HEK293 (cell line): ENCODE results near the gene SF3B5.

Source experiments
- EGR2 ChIP-seq: fragments of 450-650 bp; formaldehyde crosslinking; IDR thresholded peaks from 2 replicates; pipeline ENCODE4 v1.5.1; 2016; ENCODE audit warnings: low read depth, missing biosample characterization, missing genetic modification characterization
- FEZF1 ChIP-seq: fragments of 450-650 bp; formaldehyde crosslinking; IDR thresholded peaks from 2 replicates; pipeline ENCODE4 v1.5.1; 2016; ENCODE audit warnings: missing biosample characterization, missing genetic modification characterization
- GFI1B ChIP-seq: fragments of 450-650 bp; formaldehyde crosslinking; IDR thresholded peaks from 2 replicates; pipeline ENCODE4 v1.5.1; 2016; ENCODE audit warnings: missing biosample characterization, missing genetic modification characterization
- GLIS1 ChIP-seq: fragments of 450-650 bp; formaldehyde crosslinking; IDR thresholded peaks from 2 replicates; pipeline ENCODE4 v1.5.1; 2016; ENCODE audit warnings: missing biosample characterization, missing genetic modification characterization
- KLF1 ChIP-seq: fragments of 450-650 bp; formaldehyde crosslinking; IDR thresholded peaks from 2 replicates; pipeline ENCODE4 v1.5.1; 2016; ENCODE audit warnings: missing biosample characterization, missing genetic modification characterization
- KLF10 ChIP-seq: fragments of 450-650 bp; IDR thresholded peaks from 2 replicates; pipeline ENCODE4 v1.5.1; 2018; ENCODE audit warnings: missing biosample characterization, mild to moderate bottlenecking, missing genetic modification characterization
- KLF7 ChIP-seq: fragments of 450-650 bp; formaldehyde crosslinking; IDR thresholded peaks from 2 replicates; pipeline ENCODE4 v1.5.1; 2016; ENCODE audit warnings: missing biosample characterization, missing genetic modification characterization, borderline replicate concordance
- KLF8 ChIP-seq: fragments of 450-650 bp; formaldehyde crosslinking; IDR thresholded peaks from 2 replicates; pipeline ENCODE4 v1.5.1; 2016; ENCODE audit warnings: missing biosample characterization, missing genetic modification characterization
- OVOL3 ChIP-seq: fragments of 450-650 bp; formaldehyde crosslinking; IDR thresholded peaks from 2 replicates; pipeline ENCODE4 v1.5.1; 2016; ENCODE audit warnings: missing biosample characterization, missing genetic modification characterization
- SP3 ChIP-seq: fragments of 450-650 bp; formaldehyde crosslinking; IDR thresholded peaks from 2 replicates; pipeline ENCODE4 v1.5.1; 2016; ENCODE audit warnings: missing biosample characterization, missing genetic modification characterization
- TCF7L2 ChIP-seq: IDR thresholded peaks from 2 replicates; pipeline ENCODE4 v1.6.1; 2011; ENCODE audit warnings: low read depth, mild to moderate bottlenecking, inconsistent platforms, low read length, moderate library complexity, borderline replicate concordance
- ZBTB21 ChIP-seq: fragments of 450-650 bp; formaldehyde crosslinking; IDR thresholded peaks from 2 replicates; pipeline ENCODE4 v1.5.1; 2017; ENCODE audit warnings: missing biosample characterization, missing genetic modification characterization
- ZBTB8A ChIP-seq: fragments of 450-650 bp; formaldehyde crosslinking; IDR thresholded peaks from 2 replicates; pipeline ENCODE4 v1.5.1; 2016; ENCODE audit warnings: missing biosample characterization, missing genetic modification characterization
- ZNF10 ChIP-seq: fragments of 450-650 bp; formaldehyde crosslinking; IDR thresholded peaks from 2 replicates; pipeline ENCODE4 v1.5.1; 2017; ENCODE audit warnings: missing biosample characterization, missing genetic modification characterization
- ZNF114 ChIP-seq: fragments of 450-650 bp; formaldehyde crosslinking; IDR thresholded peaks from 2 replicates; pipeline ENCODE4 v1.5.0; 2017; ENCODE audit warnings: missing biosample characterization, missing genetic modification characterization
- ZNF140 ChIP-seq: fragments of 450-650 bp; formaldehyde crosslinking; IDR thresholded peaks from 2 replicates; pipeline ENCODE4 v1.5.1; 2016; ENCODE audit warnings: missing biosample characterization, missing genetic modification characterization
- ZNF146 ChIP-seq: fragments of 450-650 bp; formaldehyde crosslinking; IDR thresholded peaks from 2 replicates; pipeline ENCODE4 v1.5.1; 2016; ENCODE audit warnings: missing biosample characterization, missing genetic modification characterization
- ZNF184 ChIP-seq: fragments of 450-650 bp; IDR thresholded peaks from 2 replicates; pipeline ENCODE4 v1.5.1; 2018; ENCODE audit warnings: missing biosample characterization, mild to moderate bottlenecking, missing genetic modification characterization
- ZNF24 ChIP-seq: fragments of 450-650 bp; formaldehyde crosslinking; IDR thresholded peaks from 2 replicates; pipeline ENCODE4 v1.5.1; 2016; ENCODE audit warnings: missing biosample characterization, missing genetic modification characterization
- ZNF266 ChIP-seq: fragments of 450-650 bp; formaldehyde crosslinking; IDR thresholded peaks from 2 replicates; pipeline ENCODE4 v1.5.1; 2016; ENCODE audit warnings: missing biosample characterization, missing genetic modification characterization, low read depth
- ZNF274 ChIP-seq, 2 experiments: fragments of 200-500 bp in 1 of 2; fragments of 450-650 bp in 1 of 2; sonication (Bioruptor generic) in 1 of 2; formaldehyde crosslinking in 1 of 2; IDR thresholded peaks; 2 replicates each; pipeline versions ENCODE4 v1.5.1 to v1.6.1; 2014 to 2016; ENCODE audit warnings: borderline replicate concordance in 1 of 2, inconsistent platforms in 1 of 2, low read length in 1 of 2, missing biosample characterization in 1 of 2, missing genetic modification characterization in 1 of 2
- ZNF324 ChIP-seq: fragments of 450-650 bp; formaldehyde crosslinking; IDR thresholded peaks from 2 replicates; pipeline ENCODE4 v1.5.1; 2016; ENCODE audit warnings: missing biosample characterization, missing genetic modification characterization
- ZNF366 ChIP-seq: fragments of 450-650 bp; formaldehyde crosslinking; conservative IDR thresholded peaks from 2 replicates; pipeline ENCODE4 v1.5.1; 2016; ENCODE audit warnings: missing biosample characterization, missing genetic modification characterization
- ZNF426 ChIP-seq: fragments of 450-650 bp; formaldehyde crosslinking; IDR thresholded peaks from 2 replicates; pipeline ENCODE4 v1.5.1; 2017; ENCODE audit warnings: missing biosample characterization, missing genetic modification characterization, mild to moderate bottlenecking, inconsistent platforms, moderate library complexity
- ZNF585B ChIP-seq: fragments of 450-650 bp; formaldehyde crosslinking; IDR thresholded peaks from 2 replicates; pipeline ENCODE4 v1.5.1; 2016; ENCODE audit warnings: missing biosample characterization, missing genetic modification characterization
- ZNF629 ChIP-seq: fragments of 450-650 bp; formaldehyde crosslinking; IDR thresholded peaks from 2 replicates; pipeline ENCODE4 v1.5.1; 2017; ENCODE audit warnings: missing biosample characterization, missing genetic modification characterization
- ZNF654 ChIP-seq: fragments of 450-650 bp; formaldehyde crosslinking; IDR thresholded peaks from 2 replicates; pipeline ENCODE4 v1.5.1; 2016; ENCODE audit warnings: low read depth, missing biosample characterization, missing genetic modification characterization
- ZNF660 ChIP-seq: fragments of 450-650 bp; IDR thresholded peaks from 2 replicates; pipeline ENCODE4 v1.5.1; 2018; ENCODE audit warnings: missing biosample characterization, mild to moderate bottlenecking, missing genetic modification characterization
- ZNF777 ChIP-seq: fragments of 450-650 bp; formaldehyde crosslinking; IDR thresholded peaks from 2 replicates; pipeline ENCODE4 v1.5.1; 2017; ENCODE audit warnings: missing biosample characterization, missing genetic modification characterization, borderline replicate concordance
- ZNF843 ChIP-seq: fragments of 450-650 bp; formaldehyde crosslinking; IDR thresholded peaks from 2 replicates; pipeline ENCODE4 v1.5.1; 2016; ENCODE audit warnings: missing biosample characterization, missing genetic modification characterization
- TF ChIP-seq, protein P1 (sequence below): fragments of 450-650 bp; formaldehyde crosslinking; optimal IDR thresholded peaks from 2 replicates; pipeline ENCODE3; 2016; ENCODE audit warnings: missing biosample characterization, mild to moderate bottlenecking, missing genetic modification characterization
- TF ChIP-seq, protein P2 (sequence below): fragments of 450-650 bp; formaldehyde crosslinking; IDR thresholded peaks from 2 replicates; pipeline ENCODE4 v1.5.1; 2016; ENCODE audit warnings: missing biosample characterization, missing genetic modification characterization, borderline replicate concordance
- TF ChIP-seq, protein P3 (sequence below): fragments of 450-650 bp; formaldehyde crosslinking; IDR thresholded peaks from 2 replicates; pipeline ENCODE4 v1.5.1; 2016; ENCODE audit warnings: missing biosample characterization, missing genetic modification characterization
- TF ChIP-seq, protein P4 (sequence below): fragments of 450-650 bp; formaldehyde crosslinking; IDR thresholded peaks from 2 replicates; pipeline ENCODE4 v1.5.1; 2016; ENCODE audit warnings: missing biosample characterization, missing genetic modification characterization, low read depth
- TF ChIP-seq, protein P5 (sequence below): fragments of 450-650 bp; formaldehyde crosslinking; IDR thresholded peaks from 2 replicates; pipeline ENCODE4 v1.5.1; 2016; ENCODE audit warnings: missing biosample characterization, missing genetic modification characterization

Gene SF3B5

GRCh38 chr6:144063744-144064401 lies 31.5 kb downstream of the SF3B5 start (continued):
- TF ChIP-seq EGR2 (tag by site-specific recombination) = peak; percentile 52
- TF ChIP-seq ZNF366 (tag by site-specific recombination) = peak; percentile 53
- TF ChIP-seq ZNF114 = no peak
- TF ChIP-seq, protein P1, sequence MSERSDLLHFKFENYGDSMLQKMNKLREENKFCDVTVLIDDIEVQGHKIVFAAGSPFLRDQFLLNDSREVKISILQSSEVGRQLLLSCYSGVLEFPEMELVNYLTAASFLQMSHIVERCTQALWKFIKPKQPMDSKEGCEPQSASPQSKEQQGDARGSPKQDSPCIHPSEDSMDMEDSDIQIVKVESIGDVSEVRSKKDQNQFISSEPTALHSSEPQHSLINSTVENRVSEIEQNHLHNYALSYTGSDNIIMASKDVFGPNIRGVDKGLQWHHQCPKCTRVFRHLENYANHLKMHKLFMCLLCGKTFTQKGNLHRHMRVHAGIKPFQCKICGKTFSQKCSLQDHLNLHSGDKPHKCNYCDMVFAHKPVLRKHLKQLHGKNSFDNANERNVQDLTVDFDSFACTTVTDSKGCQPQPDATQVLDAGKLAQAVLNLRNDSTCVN (tag by site-specific recombination) = peak; percentile 93
- TF ChIP-seq ZNF654 (tag by site-specific recombination) = no peak; the same call in 1 of the 2 replicates
- TF ChIP-seq, protein P2, sequence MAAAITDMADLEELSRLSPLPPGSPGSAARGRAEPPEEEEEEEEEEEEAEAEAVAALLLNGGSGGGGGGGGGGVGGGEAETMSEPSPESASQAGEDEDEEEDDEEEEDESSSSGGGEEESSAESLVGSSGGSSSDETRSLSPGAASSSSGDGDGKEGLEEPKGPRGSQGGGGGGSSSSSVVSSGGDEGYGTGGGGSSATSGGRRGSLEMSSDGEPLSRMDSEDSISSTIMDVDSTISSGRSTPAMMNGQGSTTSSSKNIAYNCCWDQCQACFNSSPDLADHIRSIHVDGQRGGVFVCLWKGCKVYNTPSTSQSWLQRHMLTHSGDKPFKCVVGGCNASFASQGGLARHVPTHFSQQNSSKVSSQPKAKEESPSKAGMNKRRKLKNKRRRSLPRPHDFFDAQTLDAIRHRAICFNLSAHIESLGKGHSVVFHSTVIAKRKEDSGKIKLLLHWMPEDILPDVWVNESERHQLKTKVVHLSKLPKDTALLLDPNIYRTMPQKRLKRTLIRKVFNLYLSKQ (tag by site-specific recombination) = no peak
- no peak for TF ChIP-seq ZNF184 (tag by site-specific recombination)
- TF ChIP-seq ZNF10 (tag by site-specific recombination) = no peak
- TF ChIP-seq ZNF843 = peak; percentile 56; the same call in 1 of the 2 replicates
- TF ChIP-seq GFI1B (tag by site-specific recombination) = no peak
- TF ChIP-seq OVOL3 (tag by site-specific recombination) = no peak
- peak; percentile 70; the same call in 1 of the 2 replicates for TF ChIP-seq ZNF777
- no peak for TF ChIP-seq ZNF274 (IDR thresholded peaks at IDR 0.05; ENCODE audit: low read length)
- no peak for TF ChIP-seq ZNF274 (tag by site-specific recombination; IDR thresholded peaks at IDR 0.05; ENCODE audit: borderline replicate concordance)
- no peak; the same call in 1 of the 2 replicates for TF ChIP-seq ZNF24 (tag by site-specific recombination)
- peak; percentile 80 for TF ChIP-seq KLF8 (tag by site-specific recombination)
- peak; percentile 89 for TF ChIP-seq GLIS1 (tag by site-specific recombination)
- TF ChIP-seq ZNF426 = no peak
- TF ChIP-seq, protein P3, sequence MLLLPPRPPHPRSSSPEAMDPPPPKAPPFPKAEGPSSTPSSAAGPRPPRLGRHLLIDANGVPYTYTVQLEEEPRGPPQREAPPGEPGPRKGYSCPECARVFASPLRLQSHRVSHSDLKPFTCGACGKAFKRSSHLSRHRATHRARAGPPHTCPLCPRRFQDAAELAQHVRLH (tag by site-specific recombination) = no peak
- peak; percentile 79 for TF ChIP-seq ZBTB21 (tag by site-specific recombination)
- peak; percentile 53 for TF ChIP-seq ZBTB8A (tag by site-specific recombination)
- peak; percentile 74 for TF ChIP-seq ZNF324 (tag by site-specific recombination)
- TF ChIP-seq, protein P4, sequence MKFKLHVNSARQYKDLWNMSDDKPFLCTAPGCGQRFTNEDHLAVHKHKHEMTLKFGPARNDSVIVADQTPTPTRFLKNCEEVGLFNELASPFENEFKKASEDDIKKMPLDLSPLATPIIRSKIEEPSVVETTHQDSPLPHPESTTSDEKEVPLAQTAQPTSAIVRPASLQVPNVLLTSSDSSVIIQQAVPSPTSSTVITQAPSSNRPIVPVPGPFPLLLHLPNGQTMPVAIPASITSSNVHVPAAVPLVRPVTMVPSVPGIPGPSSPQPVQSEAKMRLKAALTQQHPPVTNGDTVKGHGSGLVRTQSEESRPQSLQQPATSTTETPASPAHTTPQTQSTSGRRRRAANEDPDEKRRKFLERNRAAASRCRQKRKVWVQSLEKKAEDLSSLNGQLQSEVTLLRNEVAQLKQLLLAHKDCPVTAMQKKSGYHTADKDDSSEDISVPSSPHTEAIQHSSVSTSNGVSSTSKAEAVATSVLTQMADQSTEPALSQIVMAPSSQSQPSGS = no peak
- peak; percentile 95 for TF ChIP-seq KLF1 (tag by site-specific recombination)
- TF ChIP-seq ZNF585B = no peak
- TF ChIP-seq FEZF1 (tag by site-specific recombination) = no peak
- peak; percentile 97 for TF ChIP-seq SP3 (tag by site-specific recombination)
- no peak for TF ChIP-seq TCF7L2
- peak; percentile 69 for TF ChIP-seq ZNF660 (tag by site-specific recombination)
- TF ChIP-seq ZNF266 = no peak
- no peak for TF ChIP-seq ZNF146
- peak; percentile 90 for TF ChIP-seq ZNF629 (tag by site-specific recombination)
- peak; percentile 77; the same call in 1 of the 2 replicates for TF ChIP-seq KLF7 (tag by site-specific recombination)
- TF ChIP-seq ZNF140 (tag by site-specific recombination) = no peak
- TF ChIP-seq, protein P5, sequence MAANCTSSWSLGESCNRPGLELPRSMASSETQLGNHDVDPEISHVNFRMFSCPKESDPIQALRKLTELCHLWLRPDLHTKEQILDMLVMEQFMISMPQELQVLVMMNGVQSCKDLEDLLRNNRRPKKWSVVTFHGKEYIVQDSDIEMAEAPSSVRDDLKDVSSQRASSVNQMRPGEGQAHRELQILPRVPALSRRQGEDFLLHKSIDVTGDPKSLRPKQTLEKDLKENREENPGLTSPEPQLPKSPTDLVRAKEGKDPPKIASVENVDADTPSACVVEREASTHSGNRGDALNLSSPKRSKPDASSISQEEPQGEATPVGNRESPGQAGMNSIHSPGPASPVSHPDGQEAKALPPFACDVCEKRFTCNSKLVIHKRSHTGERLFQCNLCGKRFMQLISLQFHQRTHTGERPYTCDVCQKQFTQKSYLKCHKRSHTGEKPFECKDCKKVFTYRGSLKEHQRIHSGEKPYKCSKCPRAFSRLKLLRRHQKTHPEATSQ (tag by site-specific recombination) = no peak
- TF ChIP-seq KLF10 (tag by site-specific recombination) = peak; percentile 74
